ENCODE results near the gene NADSYN1.

DNA sequence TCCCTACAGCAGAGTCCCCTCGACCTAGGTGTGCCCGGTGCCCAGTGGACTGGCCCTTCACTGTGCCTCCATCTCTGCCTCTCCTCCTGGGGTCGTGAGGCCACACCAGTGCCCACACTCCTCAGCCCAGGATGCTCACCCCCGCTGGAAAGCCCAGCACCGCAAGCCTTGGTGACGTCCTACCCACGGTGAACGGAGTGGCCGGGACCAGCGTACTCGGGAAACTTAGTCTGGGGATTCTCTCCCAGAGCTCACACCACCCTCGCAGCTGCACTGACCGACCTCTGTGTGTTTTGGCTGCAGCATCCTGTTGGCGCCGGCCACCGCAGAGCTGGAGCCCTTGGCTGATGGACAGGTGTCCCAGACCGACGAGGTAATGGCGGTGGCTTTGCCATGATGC, 38.5 kb downstream of the NADSYN1 start:
- TF ChIP-seq POLR2A (IDR thresholded peaks at IDR 0.05) (no peak), CTCF (IDR thresholded peaks at IDR 0.05) (no peak)

Measured in tibial nerve (tissue), 3 donors.